NT2/D1 (cell line): ENCODE measurements around the gene HES1.

Source experiments
- YY1 ChIP-seq: IDR thresholded peaks from 2 replicates; pipeline ENCODE4 v1.6.1; 2011; ENCODE audit not compliant: insufficient read length, insufficient read depth
- ZNF274 ChIP-seq: IDR thresholded peaks from 2 replicates; pipeline ENCODE4 v1.6.1; 2011; ENCODE audit warnings: mild to moderate bottlenecking, low read depth, low read length

GRCh38 chr3:194180570-194180969 lies 44.6 kb downstream of the HES1 start:
- TF ChIP-seq YY1 (no peak), ZNF274 (no peak)
